HepG2 (cell line): Measurements from ENCODE around the gene CEP44. TPM values are rescaled to one million over a fixed set of nuclear protein-coding genes. Genes with fewer than 3 reads are reported as not detected.

Experiments used
- ATAD3A ChIP-seq: sonication (generic); formaldehyde crosslinking; IDR thresholded peaks from 2 replicates; pipeline ENCODE4 v1.4.0; 2020; ENCODE audit warnings: missing genetic modification reagents
- MAFF ChIP-seq: IDR thresholded peaks from 2 replicates; pipeline ENCODE4 v1.6.1; 2011; ENCODE audit warnings: low read depth, low read length, improper control_type of control experiment
- MTF1 ChIP-seq: sonication (generic); formaldehyde crosslinking; IDR thresholded peaks from 2 replicates; pipeline ENCODE4 v1.5.0; 2020; ENCODE audit warnings: missing genetic modification reagents
- PHF21A ChIP-seq: sonication (generic); formaldehyde crosslinking; IDR thresholded peaks from 2 replicates; pipeline ENCODE4 v1.5.0; 2020; ENCODE audit warnings: mild to moderate bottlenecking, missing genetic modification reagents
- SMAD3 ChIP-seq: sonication (generic); formaldehyde crosslinking; IDR thresholded peaks from 2 replicates; pipeline ENCODE4 v1.4.0; 2020; ENCODE audit warnings: missing genetic modification reagents
- ZHX2 ChIP-seq, 2 experiments: sonication (generic) in 1 of 2; formaldehyde crosslinking in 1 of 2; IDR thresholded peaks; 2 replicates each; pipeline versions ENCODE4 v1.6.1 to v1.9.0; 2014 to 2022; ENCODE audit warnings: antibody characterized with exemption in 1 of 2, borderline replicate concordance in 1 of 2, inconsistent platforms in 1 of 2, low read depth in 1 of 2, missing genetic modification reagents in 1 of 2
- ZNF451 ChIP-seq: sonication (generic); formaldehyde crosslinking; IDR thresholded peaks from 2 replicates; pipeline ENCODE4 v1.5.0; 2020; ENCODE audit warnings: mild to moderate bottlenecking, missing genetic modification reagents
- ZNF496 ChIP-seq: sonication (generic); formaldehyde crosslinking; IDR thresholded peaks from 2 replicates; pipeline ENCODE4 v1.8.1; 2023; ENCODE audit warnings: mild to moderate bottlenecking, moderate library complexity, missing genetic modification reagents; ENCODE audit not compliant: insufficient replicate concordance
- ZNF547 ChIP-seq: sonication (generic); formaldehyde crosslinking; IDR thresholded peaks from 2 replicates; pipeline ENCODE4 v1.5.1; 2020; ENCODE audit warnings: mild to moderate bottlenecking, missing genetic modification reagents
- ZNF629 ChIP-seq: sonication (generic); formaldehyde crosslinking; conservative IDR thresholded peaks from 2 replicates; pipeline ENCODE4 v1.5.0; 2020; ENCODE audit warnings: missing genetic modification reagents
- ZNF644 ChIP-seq: IDR thresholded peaks from 2 replicates; pipeline ENCODE4 v1.6.1; 2016; ENCODE audit warnings: low read depth
- ZNF773 ChIP-seq: sonication (generic); formaldehyde crosslinking; IDR thresholded peaks from 2 replicates; pipeline ENCODE4 v1.4.0; 2020; ENCODE audit warnings: missing genetic modification reagents, borderline replicate concordance
- polyA plus RNA-seq, 8 experiments: library from polyadenylated mRNA; depleted of rRNA in 3 of 8; stranded (reverse) in 7 of 8; unstranded in 1 of 8; fragments of >200 nt; fragmentation: Illumina TruSeq in 4 of 8; extraction: Trizol in 4 of 8; gene quantifications; 2 replicates each; pipeline versions ENCODE4 v1.2.1 to v1.2.3, GENCODE V29; 2011 to 2016; ENCODE audit warnings: low read depth in 4 of 8, missing spikeins in 1 of 8, mixed read lengths in 1 of 8; ENCODE audit not compliant: insufficient read depth in 1 of 8
- total RNA-seq, 5 experiments: library from RNA; depleted of rRNA; stranded (reverse); fragments of >200 nt; fragmentation: Illumina TruSeq; extraction: Trizol; gene quantifications; 2 replicates each; pipeline ENCODE4 v1.2.3, GENCODE V29; 2016; ENCODE audit warnings: low read depth in 1 of 5
- TF ChIP-seq, protein P1 (sequence below): sonication (generic); formaldehyde crosslinking; IDR thresholded peaks from 2 replicates; pipeline ENCODE4 v1.4.0; 2020; ENCODE audit warnings: missing genetic modification reagents
- TF ChIP-seq, protein P2 (sequence below): sonication (generic); formaldehyde crosslinking; IDR thresholded peaks from 2 replicates; pipeline ENCODE4 v1.5.0; 2020; ENCODE audit warnings: mild to moderate bottlenecking, missing genetic modification reagents, moderate library complexity
- TF ChIP-seq, protein P3 (sequence below): sonication (generic); formaldehyde crosslinking; IDR thresholded peaks from 2 replicates; pipeline ENCODE4; 2020; ENCODE audit warnings: missing genetic modification reagents, mild to moderate bottlenecking, borderline replicate concordance

Gene CEP44
- total and polyA plus RNA-seq, 2 of the 13 experiments (the other 11 are each of a cell fraction or from before 2014, with no cell fraction given), result 5.5 to 11.9 TPM

- TF ChIP-seq ZNF644 (CRISPR knock-in tag), result no peak
- TF ChIP-seq PHF21A (CRISPR knock-in tag), result peak; percentile 70; the same call in 1 of the 2 replicates
- TF ChIP-seq ZNF496 (CRISPR knock-in tag), result no peak
- TF ChIP-seq, protein P1, sequence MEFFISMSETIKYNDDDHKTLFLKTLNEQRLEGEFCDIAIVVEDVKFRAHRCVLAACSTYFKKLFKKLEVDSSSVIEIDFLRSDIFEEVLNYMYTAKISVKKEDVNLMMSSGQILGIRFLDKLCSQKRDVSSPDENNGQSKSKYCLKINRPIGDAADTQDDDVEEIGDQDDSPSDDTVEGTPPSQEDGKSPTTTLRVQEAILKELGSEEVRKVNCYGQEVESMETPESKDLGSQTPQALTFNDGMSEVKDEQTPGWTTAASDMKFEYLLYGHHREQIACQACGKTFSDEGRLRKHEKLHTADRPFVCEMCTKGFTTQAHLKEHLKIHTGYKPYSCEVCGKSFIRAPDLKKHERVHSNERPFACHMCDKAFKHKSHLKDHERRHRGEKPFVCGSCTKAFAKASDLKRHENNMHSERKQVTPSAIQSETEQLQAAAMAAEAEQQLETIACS (CRISPR knock-in tag), result peak; percentile 31; the same call in 1 of the 2 replicates
- peak; percentile 78; the same call in 1 of the 2 replicates for TF ChIP-seq ZNF773
- TF ChIP-seq ZNF547, result peak; percentile 25; the same call in 1 of the 2 replicates
- peak; percentile 78; the same call in 1 of the 2 replicates for TF ChIP-seq ZHX2 (IDR thresholded peaks at IDR 0.05; ENCODE audit: low read depth)
- TF ChIP-seq ZHX2 (CRISPR knock-in tag; IDR thresholded peaks at IDR 0.05; ENCODE audit: borderline replicate concordance), result no peak
- peak; percentile 76; the same call in 1 of the 2 replicates for TF ChIP-seq ZNF451
- TF ChIP-seq ZNF629 (CRISPR knock-in tag), result 0 out of 2 replicates have a peak, but pooled peaks have one; percentile 13
- TF ChIP-seq ATAD3A (CRISPR knock-in tag), result no peak
- TF ChIP-seq, protein P2, sequence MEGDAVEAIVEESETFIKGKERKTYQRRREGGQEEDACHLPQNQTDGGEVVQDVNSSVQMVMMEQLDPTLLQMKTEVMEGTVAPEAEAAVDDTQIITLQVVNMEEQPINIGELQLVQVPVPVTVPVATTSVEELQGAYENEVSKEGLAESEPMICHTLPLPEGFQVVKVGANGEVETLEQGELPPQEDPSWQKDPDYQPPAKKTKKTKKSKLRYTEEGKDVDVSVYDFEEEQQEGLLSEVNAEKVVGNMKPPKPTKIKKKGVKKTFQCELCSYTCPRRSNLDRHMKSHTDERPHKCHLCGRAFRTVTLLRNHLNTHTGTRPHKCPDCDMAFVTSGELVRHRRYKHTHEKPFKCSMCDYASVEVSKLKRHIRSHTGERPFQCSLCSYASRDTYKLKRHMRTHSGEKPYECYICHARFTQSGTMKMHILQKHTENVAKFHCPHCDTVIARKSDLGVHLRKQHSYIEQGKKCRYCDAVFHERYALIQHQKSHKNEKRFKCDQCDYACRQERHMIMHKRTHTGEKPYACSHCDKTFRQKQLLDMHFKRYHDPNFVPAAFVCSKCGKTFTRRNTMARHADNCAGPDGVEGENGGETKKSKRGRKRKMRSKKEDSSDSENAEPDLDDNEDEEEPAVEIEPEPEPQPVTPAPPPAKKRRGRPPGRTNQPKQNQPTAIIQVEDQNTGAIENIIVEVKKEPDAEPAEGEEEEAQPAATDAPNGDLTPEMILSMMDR (CRISPR knock-in tag), result no peak
- TF ChIP-seq MTF1 (CRISPR knock-in tag), result 0 out of 2 replicates have a peak, but pooled peaks have one; percentile 60
- TF ChIP-seq, protein P3, sequence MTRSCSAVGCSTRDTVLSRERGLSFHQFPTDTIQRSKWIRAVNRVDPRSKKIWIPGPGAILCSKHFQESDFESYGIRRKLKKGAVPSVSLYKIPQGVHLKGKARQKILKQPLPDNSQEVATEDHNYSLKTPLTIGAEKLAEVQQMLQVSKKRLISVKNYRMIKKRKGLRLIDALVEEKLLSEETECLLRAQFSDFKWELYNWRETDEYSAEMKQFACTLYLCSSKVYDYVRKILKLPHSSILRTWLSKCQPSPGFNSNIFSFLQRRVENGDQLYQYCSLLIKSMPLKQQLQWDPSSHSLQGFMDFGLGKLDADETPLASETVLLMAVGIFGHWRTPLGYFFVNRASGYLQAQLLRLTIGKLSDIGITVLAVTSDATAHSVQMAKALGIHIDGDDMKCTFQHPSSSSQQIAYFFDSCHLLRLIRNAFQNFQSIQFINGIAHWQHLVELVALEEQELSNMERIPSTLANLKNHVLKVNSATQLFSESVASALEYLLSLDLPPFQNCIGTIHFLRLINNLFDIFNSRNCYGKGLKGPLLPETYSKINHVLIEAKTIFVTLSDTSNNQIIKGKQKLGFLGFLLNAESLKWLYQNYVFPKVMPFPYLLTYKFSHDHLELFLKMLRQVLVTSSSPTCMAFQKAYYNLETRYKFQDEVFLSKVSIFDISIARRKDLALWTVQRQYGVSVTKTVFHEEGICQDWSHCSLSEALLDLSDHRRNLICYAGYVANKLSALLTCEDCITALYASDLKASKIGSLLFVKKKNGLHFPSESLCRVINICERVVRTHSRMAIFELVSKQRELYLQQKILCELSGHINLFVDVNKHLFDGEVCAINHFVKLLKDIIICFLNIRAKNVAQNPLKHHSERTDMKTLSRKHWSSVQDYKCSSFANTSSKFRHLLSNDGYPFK, result peak; percentile 52; the same call in 1 of the 2 replicates
- TF ChIP-seq SMAD3 (CRISPR knock-in tag), result 0 out of 2 replicates have a peak, but pooled peaks have one; percentile 14
- TF ChIP-seq MAFF, result peak; percentile 23; the same call in 1 of the 2 replicates
Measured at GRCh38 chr4:174283507-174284471, at the start of gene CEP44, which contains the start of gene FBXO8 (continued).
